Stomach (tissue), 4 donors: Measurements from ENCODE around the gene MRPL54.

Experiments
- CTCF ChIP-seq, 7 experiments: fragments of 450-650 bp in 4 of 7; fragments of 200-600 bp in 3 of 7; sonication (generic) in 3 of 7; IDR thresholded peaks; one replicate each; pipeline ENCODE4 v1.5.1; 2016 to 2019; ENCODE audit warnings: antibody characterized with exemption in 7 of 7, control low read depth in 2 of 7, mild to moderate bottlenecking in 1 of 7
- EP300 ChIP-seq: sonication (generic); formaldehyde crosslinking; IDR thresholded peaks from one replicate; pipeline ENCODE4 v1.6.1; 2017; ENCODE audit warnings: antibody characterized with exemption
- POLR2A ChIP-seq, 4 donors: fragments of 450-650 bp; IDR thresholded peaks; one replicate each; pipeline ENCODE4 v1.6.1; 2016; ENCODE audit warnings: antibody characterized with exemption in 4 of 4, control low read depth in 2 of 4, mild to moderate bottlenecking in 1 of 4, moderate library complexity in 1 of 4
- POLR2AphosphoS5 ChIP-seq, 3 donors: sonication (generic); formaldehyde crosslinking; IDR thresholded peaks; one replicate each; pipeline ENCODE4 v1.6.1; 2016; ENCODE audit warnings: antibody characterized with exemption in 3 of 3

GRCh38 chr19:3808420-3809143 lies 46.1 kb downstream of the MRPL54 start:
- TF ChIP-seq CTCF (IDR thresholded peaks at IDR 0.05) (no peak), POLR2A (IDR thresholded peaks at IDR 0.05) (no peak), POLR2AphosphoS5 (IDR thresholded peaks at IDR 0.05) (no peak), EP300 (no peak)
